Fibroblast of lung (primary cell): ENCODE data around the gene DEPDC1. TPM values are rescaled to one million over a fixed set of nuclear protein-coding genes. Genes with fewer than 3 reads are reported as not detected.

Source experiments
- DNase-seq, 2 donors: peaks; one replicate each; pipeline versions ENCODE4 v3.0.0 to v3.0.0-alpha.2; 2010; ENCODE audit warnings: low read depth in 2 of 2
- H2AFZ ChIP-seq: 2 replicates; pipeline ENCODE4 v1.5.1; 2012; ENCODE audit warnings: low read length, control low read depth, inconsistent platforms
- H3K27ac ChIP-seq: 2 replicates; pipeline ENCODE4 v1.5.1; 2011; ENCODE audit warnings: low read length, control low read depth; ENCODE audit not compliant: insufficient read depth
- H3K27me3 ChIP-seq: 2 replicates; pipeline ENCODE4 v1.5.1; 2011; ENCODE audit warnings: mild to moderate bottlenecking, low read length; ENCODE audit not compliant: control insufficient read depth, insufficient read depth
- H3K36me3 ChIP-seq: 2 replicates; pipeline ENCODE4 v1.5.1; 2011; ENCODE audit warnings: low read length; ENCODE audit not compliant: control insufficient read depth, insufficient read depth
- H3K4me1 ChIP-seq: 2 replicates; pipeline ENCODE4 v1.5.1; 2011; ENCODE audit warnings: low read length; ENCODE audit not compliant: control insufficient read depth, insufficient read depth; ENCODE audit errors: extremely low read depth
- H3K4me2 ChIP-seq: 2 replicates; pipeline ENCODE4 v1.5.1; 2011; ENCODE audit warnings: low read length, control low read depth; ENCODE audit not compliant: insufficient read depth; ENCODE audit errors: extremely low read depth
- H3K4me3 ChIP-seq, 4 experiments: fragments of 200-600 bp in 1 of 4; sonication (generic) in 1 of 4; replicated peaks in 1 of 4; 2 replicates each; pipeline ENCODE4 v1.5.1; 2011 to 2016; ENCODE audit warnings: low read length in 4 of 4, low read depth in 3 of 4, mild to moderate bottlenecking in 3 of 4, control low read depth in 2 of 4, inconsistent platforms in 1 of 4, mixed read lengths in 1 of 4; ENCODE audit not compliant: insufficient read depth in 1 of 4; ENCODE audit errors: control extremely low read depth in 1 of 4
- H3K79me2 ChIP-seq: 2 replicates; pipeline ENCODE4 v1.5.1; 2012; ENCODE audit warnings: mild to moderate bottlenecking, low read length, inconsistent platforms; ENCODE audit not compliant: control insufficient read depth, insufficient read depth
- H3K9ac ChIP-seq: 2 replicates; pipeline ENCODE4 v1.5.1; 2011; ENCODE audit warnings: mild to moderate bottlenecking, low read length, control low read depth; ENCODE audit not compliant: insufficient read depth
- H3K9me3 ChIP-seq: 2 replicates; pipeline ENCODE4 v1.5.1; 2012; ENCODE audit warnings: low read depth, low read length; ENCODE audit not compliant: control insufficient read depth, insufficient read depth
- H4K20me1 ChIP-seq: 2 replicates; pipeline ENCODE4 v1.5.1; 2011; ENCODE audit warnings: low read length; ENCODE audit not compliant: control insufficient read depth, insufficient read depth; ENCODE audit errors: extremely low read depth
- EZH2 ChIP-seq: IDR thresholded peaks from 2 replicates; pipeline ENCODE4 v1.5.1; 2012; ENCODE audit warnings: low read length, control low read depth, mild to moderate bottlenecking; ENCODE audit errors: missing control alignments
- polyA plus RNA-seq, 2 donors: library from polyadenylated mRNA; depleted of rRNA in 1 of 2; stranded (reverse) in 1 of 2; unstranded in 1 of 2; fragments of >200 nt; gene quantifications; 2 replicates each; pipeline ENCODE4 v1.2.1, GENCODE V29; 2011 to 2012; ENCODE audit warnings: missing spikeins in 1 of 2
- total RNA-seq: library from RNA; depleted of rRNA; stranded (reverse); fragments of >200 nt; gene quantifications from 2 replicates; pipeline ENCODE4 v1.2.1, GENCODE V29; 2014
- TF ChIP-seq, protein P1 (sequence below), 2 donors: IDR thresholded peaks in 1 of 2; conservative IDR thresholded peaks in 1 of 2; 1 replicate in 1 of 2; 2 replicates in 1 of 2; pipeline ENCODE4 v1.5.1; 2011 to 2012; ENCODE audit warnings: low read length in 2 of 2, control low read depth in 1 of 2, inconsistent platforms in 1 of 2, low read depth in 1 of 2, mild to moderate bottlenecking in 1 of 2

Gene DEPDC1
- total and polyA plus RNA-seq, 2 donors (not counting 1 experiment from before 2014, with no cell fraction given) = 8.0 to 8.8 TPM

DNA sequence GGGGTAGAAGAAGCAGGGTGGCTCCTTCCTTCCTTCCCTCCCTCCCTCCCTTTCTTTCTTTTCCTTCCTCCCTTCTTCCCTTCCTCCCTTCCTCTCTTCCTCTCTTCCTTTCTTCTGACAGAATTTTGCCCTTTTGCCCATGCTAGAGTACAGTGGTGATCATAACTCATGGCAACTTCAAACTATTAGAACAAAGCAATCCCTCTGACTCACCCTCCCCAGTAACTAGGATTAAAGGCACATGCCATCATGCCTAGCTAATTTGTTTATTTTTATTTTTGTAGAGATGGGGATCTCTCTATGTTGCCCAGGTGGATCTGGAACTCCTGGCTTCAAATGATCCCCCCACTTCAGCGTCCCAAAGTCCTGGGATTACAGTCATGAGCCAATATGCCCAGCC is 37.1 kb downstream of the DEPDC1 start:
- Histone ChIP-seq H3K4me1 (no peaks in the 10 kb centered on the region), H3K36me3 (no peaks in the 10 kb centered on the region), H3K4me2 (no peak overlapping the region), H2AFZ (no peak overlapping the region), H3K9ac (no peak overlapping the region), H3K4me3 (no peak overlapping the region), H3K79me2 (no peaks in the 10 kb centered on the region), H3K9me3 (no peaks in the 10 kb centered on the region), H4K20me1 (no peaks in the 10 kb centered on the region), H3K27me3 (no peaks in the 10 kb centered on the region), H3K27ac (no peak overlapping the region)
- TF ChIP-seq EZH2 = no peak
- TF ChIP-seq, protein P1, sequence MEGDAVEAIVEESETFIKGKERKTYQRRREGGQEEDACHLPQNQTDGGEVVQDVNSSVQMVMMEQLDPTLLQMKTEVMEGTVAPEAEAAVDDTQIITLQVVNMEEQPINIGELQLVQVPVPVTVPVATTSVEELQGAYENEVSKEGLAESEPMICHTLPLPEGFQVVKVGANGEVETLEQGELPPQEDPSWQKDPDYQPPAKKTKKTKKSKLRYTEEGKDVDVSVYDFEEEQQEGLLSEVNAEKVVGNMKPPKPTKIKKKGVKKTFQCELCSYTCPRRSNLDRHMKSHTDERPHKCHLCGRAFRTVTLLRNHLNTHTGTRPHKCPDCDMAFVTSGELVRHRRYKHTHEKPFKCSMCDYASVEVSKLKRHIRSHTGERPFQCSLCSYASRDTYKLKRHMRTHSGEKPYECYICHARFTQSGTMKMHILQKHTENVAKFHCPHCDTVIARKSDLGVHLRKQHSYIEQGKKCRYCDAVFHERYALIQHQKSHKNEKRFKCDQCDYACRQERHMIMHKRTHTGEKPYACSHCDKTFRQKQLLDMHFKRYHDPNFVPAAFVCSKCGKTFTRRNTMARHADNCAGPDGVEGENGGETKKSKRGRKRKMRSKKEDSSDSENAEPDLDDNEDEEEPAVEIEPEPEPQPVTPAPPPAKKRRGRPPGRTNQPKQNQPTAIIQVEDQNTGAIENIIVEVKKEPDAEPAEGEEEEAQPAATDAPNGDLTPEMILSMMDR (conservative IDR thresholded peaks at IDR 0.05 in 1 of 2, IDR thresholded peaks at IDR 0.05 in 1 of 2; ENCODE audit: low read depth in 1 of 2, low read length in 2 of 2) = no peak
- peak; percentile 32 to 37 for DNase-seq

GRCh38 chr1:68459091-68459490 is 37.8 kb downstream of the DEPDC1 start:
- no peak overlapping the region for H3K4me3 ChIP-seq
- H3K36me3 ChIP-seq = no peaks in the 10 kb centered on the region
- H3K9me3 ChIP-seq = no peaks in the 10 kb centered on the region
- no peak overlapping the region for H3K9ac ChIP-seq
- no peaks in the 10 kb centered on the region for H3K4me1 ChIP-seq
- H3K4me2 ChIP-seq = no peak overlapping the region
- no peak overlapping the region for H3K27ac ChIP-seq
- no peak for DNase-seq
- H3K27me3 ChIP-seq = no peaks in the 10 kb centered on the region
- H2AFZ ChIP-seq = no peak overlapping the region
- H4K20me1 ChIP-seq = no peaks in the 10 kb centered on the region
- TF ChIP-seq, protein P1 (conservative IDR thresholded peaks at IDR 0.05 in 1 of 2, IDR thresholded peaks at IDR 0.05 in 1 of 2; ENCODE audit: low read depth in 1 of 2, low read length in 2 of 2) = no peak
- TF ChIP-seq EZH2 = no peak
- H3K79me2 ChIP-seq = no peaks in the 10 kb centered on the region

DNA sequence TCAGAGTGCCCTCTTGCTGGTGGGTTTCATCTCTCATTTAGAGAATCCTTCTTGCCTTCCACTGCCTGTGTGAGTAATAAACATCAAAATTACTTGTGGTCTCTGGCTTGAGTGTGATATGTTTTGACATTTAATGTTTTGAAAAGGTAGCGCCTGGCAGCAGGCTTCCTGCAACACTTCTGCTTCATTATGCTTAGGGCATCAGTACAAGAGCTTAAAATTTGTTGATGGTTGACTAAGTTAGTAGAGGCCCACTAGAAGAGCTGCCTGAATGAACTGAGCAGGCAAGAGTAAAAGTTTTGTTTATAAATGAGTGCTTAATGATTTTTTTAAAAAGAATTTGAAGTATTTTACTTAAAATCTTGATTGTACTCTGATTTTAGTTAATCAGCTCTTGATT is 40.7 kb downstream of the DEPDC1 start:
- H3K4me1 ChIP-seq = no peaks in the 10 kb centered on the region
- TF ChIP-seq, protein P1 (conservative IDR thresholded peaks at IDR 0.05 in 1 of 2, IDR thresholded peaks at IDR 0.05 in 1 of 2; ENCODE audit: low read depth in 1 of 2, low read length in 2 of 2) = no peak
- no peak for TF ChIP-seq EZH2
- DNase-seq = peak in 1 of 2 donors; percentile 7
- no peaks in the 10 kb centered on the region for H3K79me2 ChIP-seq
- H2AFZ ChIP-seq = no peak overlapping the region
- no peaks in the 10 kb centered on the region for H3K27me3 ChIP-seq
- H3K9me3 ChIP-seq = no peaks in the 10 kb centered on the region
- H3K36me3 ChIP-seq = no peaks in the 10 kb centered on the region
- H3K9ac ChIP-seq = no peak overlapping the region
- H3K4me3 ChIP-seq = no peak overlapping the region
- H4K20me1 ChIP-seq = no peaks in the 10 kb centered on the region
- no peak overlapping the region for H3K27ac ChIP-seq
- no peak overlapping the region for H3K4me2 ChIP-seq
